ENCODE data around the gene EIF6. TPM values are rescaled to one million over a fixed set of nuclear protein-coding genes. Genes with fewer than 3 reads are reported as not detected.

The EIF6 gene
- total and polyA plus RNA-seq, 2 donors (not counting 1 experiment from before 2014, with no cell fraction given): 74.1 to 81.2 TPM

DNA sequence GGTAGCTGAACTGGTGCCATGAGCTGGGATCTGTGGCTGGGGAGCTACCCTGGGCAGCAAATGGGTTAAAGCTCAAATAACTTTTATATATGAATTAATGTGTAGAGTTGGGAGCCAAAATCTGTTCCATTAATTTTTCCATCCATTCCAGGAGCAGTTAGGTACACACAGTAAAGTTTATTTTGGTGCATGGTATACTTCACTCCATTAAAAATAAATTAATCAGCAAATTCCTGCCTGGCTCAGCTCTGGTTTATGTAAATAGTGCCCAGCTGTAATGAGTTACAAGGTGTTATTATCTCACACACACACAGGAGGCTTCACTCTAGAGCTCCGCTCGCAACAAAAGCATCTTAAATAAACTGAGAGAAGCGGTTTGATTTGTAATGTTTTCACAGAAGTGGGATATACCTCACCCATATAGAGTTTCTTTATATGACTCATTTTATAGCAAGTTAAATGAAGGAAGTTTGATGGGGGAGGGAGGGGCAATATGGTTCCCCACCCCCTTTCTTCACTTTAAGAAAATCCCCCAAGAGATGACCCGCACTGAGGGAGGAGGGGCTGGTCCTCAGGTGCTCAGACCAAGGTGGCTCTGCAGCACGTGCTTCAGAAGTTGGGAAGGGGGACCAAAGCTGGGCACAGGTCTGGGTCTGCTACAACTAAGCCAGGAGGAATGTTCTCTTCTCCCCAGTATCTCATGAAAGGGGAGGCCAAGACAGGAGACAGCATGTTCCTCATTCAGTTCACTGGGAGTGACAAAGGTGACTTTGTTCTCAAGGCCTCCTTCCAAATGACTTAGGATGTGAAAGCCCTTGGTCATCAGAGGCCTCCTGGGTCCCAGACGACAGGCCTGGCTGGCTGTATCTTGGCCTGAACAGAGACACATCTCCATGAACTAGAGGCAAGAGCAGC lies 18.1 kb upstream of the EIF6 start:
- no peak for ATAC-seq (ENCODE audit: low read depth)
- H2AFZ ChIP-seq (ENCODE audit: insufficient read depth, low read depth, low read length, poor library complexity, severe bottlenecking): no peak overlapping the region
- no peak overlapping the region for H3K27ac Mint-ChIP-seq

More for the DNA sequence above, 18.1 kb upstream of the EIF6 start:
- no peaks in the 10 kb centered on the region for H4K20me1 ChIP-seq (ENCODE audit: control insufficient read depth, insufficient read depth, low read length, poor library complexity, severe bottlenecking)
- no peaks in the 10 kb centered on the region for H3K9me3 ChIP-seq (ENCODE audit: control extremely low read depth in 1 of 3, control insufficient read depth in 2 of 3, insufficient read depth in 1 of 3, low read length in 2 of 3)
- H3K27ac ChIP-seq (ENCODE audit: low read length in 2 of 2): no peak overlapping the region
- Mint-ChIP-seq H3K27me3 (no peaks in the 10 kb centered on the region), H3K9me3 (ENCODE audit: insufficient read depth) (no peaks in the 10 kb centered on the region), H3K4me3 (no peak overlapping the region), H3K4me1 (peaks cover 5% of the 10 kb centered on the region)
- no peak overlapping the region for H3K4me2 ChIP-seq (replicated peaks; ENCODE audit: low read depth, low read length, poor library complexity, severe bottlenecking)
- intact Hi-C loops (cut with micrococcal nuclease): loop anchor here (1.0 to 10.0 kb wide), 3 partner anchors 27 to 580 kb away; no protein-coding TSS in a partner anchor
- POLR2A ChIA-PET: interaction anchor here (1.0 kb wide), 1 partner anchor 18 kb away, joined by 3 read pairs; the partner anchor contains the start of gene EIF6
- peaks cover 0 to 5% of the 10 kb centered on the region in 2 experiments for H3K36me3 ChIP-seq (replicated peaks in 1 of 2; ENCODE audit: control extremely low read depth in 1 of 2, control insufficient read depth in 1 of 2, extremely low read depth in 1 of 2, insufficient read depth in 2 of 2, low read length in 1 of 2)
- H3K4me3 ChIP-seq (ENCODE audit: control extremely low read depth in 1 of 5, extremely low read depth in 1 of 5, insufficient read depth in 1 of 5, low read depth in 2 of 5, low read length in 4 of 5): no peak overlapping the region
- no peaks in the 10 kb centered on the region for H3K27me3 ChIP-seq (replicated peaks in 1 of 4; ENCODE audit: control extremely low read depth in 1 of 4, control insufficient read depth in 3 of 4, insufficient read depth in 4 of 4, low read length in 3 of 4)
- no peak overlapping the region for H3K9ac ChIP-seq (ENCODE audit: low read length)
- peaks cover 0 to 7% of the 10 kb centered on the region in 2 donors for H3K4me1 ChIP-seq (ENCODE audit: control insufficient read depth in 2 of 2, insufficient read depth in 2 of 2, low read length in 2 of 2)
- no peaks in the 10 kb centered on the region for H3K79me2 ChIP-seq (ENCODE audit: control insufficient read depth, insufficient read depth, low read length)
- TF ChIP-seq, protein P1, sequence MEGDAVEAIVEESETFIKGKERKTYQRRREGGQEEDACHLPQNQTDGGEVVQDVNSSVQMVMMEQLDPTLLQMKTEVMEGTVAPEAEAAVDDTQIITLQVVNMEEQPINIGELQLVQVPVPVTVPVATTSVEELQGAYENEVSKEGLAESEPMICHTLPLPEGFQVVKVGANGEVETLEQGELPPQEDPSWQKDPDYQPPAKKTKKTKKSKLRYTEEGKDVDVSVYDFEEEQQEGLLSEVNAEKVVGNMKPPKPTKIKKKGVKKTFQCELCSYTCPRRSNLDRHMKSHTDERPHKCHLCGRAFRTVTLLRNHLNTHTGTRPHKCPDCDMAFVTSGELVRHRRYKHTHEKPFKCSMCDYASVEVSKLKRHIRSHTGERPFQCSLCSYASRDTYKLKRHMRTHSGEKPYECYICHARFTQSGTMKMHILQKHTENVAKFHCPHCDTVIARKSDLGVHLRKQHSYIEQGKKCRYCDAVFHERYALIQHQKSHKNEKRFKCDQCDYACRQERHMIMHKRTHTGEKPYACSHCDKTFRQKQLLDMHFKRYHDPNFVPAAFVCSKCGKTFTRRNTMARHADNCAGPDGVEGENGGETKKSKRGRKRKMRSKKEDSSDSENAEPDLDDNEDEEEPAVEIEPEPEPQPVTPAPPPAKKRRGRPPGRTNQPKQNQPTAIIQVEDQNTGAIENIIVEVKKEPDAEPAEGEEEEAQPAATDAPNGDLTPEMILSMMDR (IDR thresholded peaks at IDR 0.05): no peak
- TF ChIP-seq EZH2 (IDR thresholded peaks at IDR 0.05; ENCODE audit: borderline replicate concordance, insufficient read depth, low read depth, low read length, poor library complexity, severe bottlenecking): no peak
- CTCF ChIA-PET: interaction anchor here (0.8 to 6.1 kb wide), 23 partner anchors 8 to 990 kb away, joined by 3 to 63 read pairs (median 3); partner anchors contain the start of genes EIF6, MMP24OS and NCOA6
- WGBS (ENCODE audit: insufficient coverage): 90% methylated on average over 2 of the region's 6 CpGs
- DNase-seq: no peak

All from B cell (primary cell).